HAP-1 (cell line): Measurements from ENCODE around the gene HOTAIR.

ENCODE experiments used
- DNase-seq, 2 experiments: peaks; one replicate each; pipeline ENCODE4 v3.0.0-alpha.2; 2016 to 2020; ENCODE audit warnings: low spot score in 2 of 2
- H3K27me3 ChIP-seq: fragments of 250-450 bp; sonication (Bioruptor Pico); 2 replicates; pipeline ENCODE4 v1.5.1; 2020; ENCODE audit warnings: low read depth, mild to moderate bottlenecking, moderate library complexity
- H3K36me3 ChIP-seq: fragments of 250-450 bp; sonication (Bioruptor Pico); replicated peaks from 2 replicates; pipeline ENCODE4 v1.5.1; 2020; ENCODE audit warnings: mild to moderate bottlenecking
- H3K4me1 ChIP-seq: fragments of 250-450 bp; sonication (Bioruptor Pico); 2 replicates; pipeline ENCODE4 v1.5.1; 2020; ENCODE audit warnings: mild to moderate bottlenecking
- H3K4me3 ChIP-seq: fragments of 250-450 bp; sonication (Bioruptor Pico); 2 replicates; pipeline ENCODE4 v1.5.1; 2020; ENCODE audit warnings: mild to moderate bottlenecking, moderate library complexity
- H3K9me3 ChIP-seq: fragments of 250-450 bp; sonication (Bioruptor Pico); 2 replicates; pipeline ENCODE4 v1.5.1; 2020; ENCODE audit warnings: mild to moderate bottlenecking, moderate library complexity
- in situ Hi-C: fragments of 300-500 bp; cut with MboI; formaldehyde crosslinking; loops from 3 replicates; pipeline ENCODE4 v1.14.3; 2020; ENCODE audit warnings: low sequenced_read_pairs, inconsistent platforms, mixed read lengths

HOTAIR gene

DNA sequence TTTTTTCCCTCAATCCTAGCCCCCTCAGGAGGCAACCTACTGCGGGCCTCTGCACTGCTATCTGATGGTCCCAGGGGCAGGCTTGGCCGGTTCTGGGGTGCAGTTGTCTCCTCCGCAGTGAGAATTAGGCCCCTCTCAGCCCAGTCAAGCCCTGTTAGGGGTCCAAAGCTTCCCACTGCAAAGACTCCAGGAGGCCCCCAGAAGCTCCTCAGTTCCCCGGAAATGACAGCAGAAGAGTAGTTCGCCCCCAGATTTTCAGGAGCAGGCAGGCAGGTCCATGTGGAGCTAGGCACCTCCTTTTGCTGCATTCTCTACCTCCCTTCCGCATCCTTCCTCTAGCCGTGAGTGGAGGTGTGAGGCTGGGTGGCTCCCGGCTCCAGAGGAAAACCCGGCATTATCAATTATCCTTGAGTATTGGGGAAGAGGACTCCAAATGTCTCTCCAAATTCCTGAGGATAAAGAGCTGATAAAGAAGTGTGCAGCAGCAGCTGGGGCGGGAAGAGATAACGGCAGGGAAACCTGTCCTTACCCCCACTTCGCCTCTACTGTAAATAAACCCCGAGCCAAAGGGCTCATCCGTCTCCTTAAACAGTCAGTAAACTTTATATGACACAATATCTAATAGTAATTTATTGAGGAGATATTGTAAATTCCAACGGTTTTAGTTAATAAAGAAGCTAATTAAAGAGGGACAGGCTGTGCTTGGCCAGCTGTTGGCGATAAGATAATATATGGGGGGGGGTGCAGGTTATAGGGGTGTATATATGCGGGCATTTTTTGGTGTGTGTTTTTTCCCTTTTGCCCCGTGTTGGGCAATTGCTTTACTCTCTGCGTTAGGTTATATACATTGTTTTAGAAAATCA, 20.7 kb downstream of the HOTAIR start:
- Histone ChIP-seq H3K9me3 (no peaks in the 10 kb centered on the region), H3K27me3 (peaks cover 19% of the 10 kb centered on the region), H3K4me3 (no peak overlapping the region), H3K4me1 (peaks cover 8% of the 10 kb centered on the region), H3K36me3 (no peaks in the 10 kb centered on the region)
- DNase-seq = no peak
- in situ Hi-C loops = no loop called here

GRCh38 chr12:53952871-53953734, 21.7 kb downstream of the HOTAIR start:
- H3K4me1 ChIP-seq = peaks cover 8% of the 10 kb centered on the region
- DNase-seq = peak; percentile 21 to 76
- peaks cover 17% of the 10 kb centered on the region for H3K27me3 ChIP-seq
- no peaks in the 10 kb centered on the region for H3K9me3 ChIP-seq
- no peaks in the 10 kb centered on the region for H3K36me3 ChIP-seq
- in situ Hi-C loops = no loop called here
- H3K4me3 ChIP-seq = no peak overlapping the region

DNA sequence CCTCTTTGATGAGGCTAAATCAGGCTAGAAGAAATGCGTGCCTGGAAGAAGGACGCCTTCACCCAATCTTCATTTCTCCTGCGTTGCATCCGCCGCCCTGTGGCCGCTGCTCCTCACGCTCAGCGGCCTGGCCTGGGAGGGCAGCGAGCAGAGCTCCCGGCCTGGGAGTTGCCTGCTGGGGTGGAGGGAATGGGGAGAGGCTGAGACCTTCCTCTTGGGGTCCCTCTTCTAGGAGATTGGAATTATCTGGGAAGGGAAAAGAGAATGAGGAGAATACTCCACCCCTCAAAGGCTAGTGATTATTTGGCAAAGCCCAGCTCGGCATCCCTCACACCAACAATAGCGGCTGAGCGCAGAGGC, 22.4 kb downstream of the HOTAIR start:
- peaks cover 17% of the 10 kb centered on the region for H3K27me3 ChIP-seq

GRCh38 chr12:53951577-53952334, 23.0 kb downstream of the HOTAIR start:
- in situ Hi-C loops = no loop called here
- peaks cover 12% of the 10 kb centered on the region for H3K27me3 ChIP-seq

More for the DNA sequence above, 22.4 kb downstream of the HOTAIR start:
- no peak overlapping the region for H3K4me3 ChIP-seq
- in situ Hi-C loops = no loop called here
- peaks cover 8% of the 10 kb centered on the region for H3K4me1 ChIP-seq
- no peak for DNase-seq
- no peaks in the 10 kb centered on the region for H3K9me3 ChIP-seq
- no peaks in the 10 kb centered on the region for H3K36me3 ChIP-seq

GRCh38 chr12:53950789-53951576, 23.8 kb downstream of the HOTAIR start:
- DNase-seq = no peak
- H3K36me3 ChIP-seq = no peaks in the 10 kb centered on the region; the same call in 1 of the 2 replicates
- H3K9me3 ChIP-seq = no peaks in the 10 kb centered on the region
- H3K4me3 ChIP-seq = no peak overlapping the region
- H3K4me1 ChIP-seq = peaks cover 8% of the 10 kb centered on the region
- in situ Hi-C loops = no loop called here
- H3K27me3 ChIP-seq = peaks cover 6% of the 10 kb centered on the region

More at GRCh38 chr12:53951577-53952334, 23.0 kb downstream of the HOTAIR start:
- Histone ChIP-seq H3K36me3 (no peaks in the 10 kb centered on the region), H3K9me3 (no peaks in the 10 kb centered on the region), H3K4me3 (no peak overlapping the region), H3K4me1 (peaks cover 8% of the 10 kb centered on the region)
- DNase-seq = no peak

GRCh38 chr12:53950437-53950773, 24.3 kb downstream of the HOTAIR start:
- DNase-seq = no peak
- no peak overlapping the region for H3K4me3 ChIP-seq
- in situ Hi-C loops = no loop called here
- peaks cover under 1% of the 10 kb centered on the region; the same call in 1 of the 2 replicates for H3K27me3 ChIP-seq
- H3K4me1 ChIP-seq = peaks cover 8% of the 10 kb centered on the region
- H3K9me3 ChIP-seq = no peaks in the 10 kb centered on the region
- no peaks in the 10 kb centered on the region; the same call in 1 of the 2 replicates for H3K36me3 ChIP-seq

DNA sequence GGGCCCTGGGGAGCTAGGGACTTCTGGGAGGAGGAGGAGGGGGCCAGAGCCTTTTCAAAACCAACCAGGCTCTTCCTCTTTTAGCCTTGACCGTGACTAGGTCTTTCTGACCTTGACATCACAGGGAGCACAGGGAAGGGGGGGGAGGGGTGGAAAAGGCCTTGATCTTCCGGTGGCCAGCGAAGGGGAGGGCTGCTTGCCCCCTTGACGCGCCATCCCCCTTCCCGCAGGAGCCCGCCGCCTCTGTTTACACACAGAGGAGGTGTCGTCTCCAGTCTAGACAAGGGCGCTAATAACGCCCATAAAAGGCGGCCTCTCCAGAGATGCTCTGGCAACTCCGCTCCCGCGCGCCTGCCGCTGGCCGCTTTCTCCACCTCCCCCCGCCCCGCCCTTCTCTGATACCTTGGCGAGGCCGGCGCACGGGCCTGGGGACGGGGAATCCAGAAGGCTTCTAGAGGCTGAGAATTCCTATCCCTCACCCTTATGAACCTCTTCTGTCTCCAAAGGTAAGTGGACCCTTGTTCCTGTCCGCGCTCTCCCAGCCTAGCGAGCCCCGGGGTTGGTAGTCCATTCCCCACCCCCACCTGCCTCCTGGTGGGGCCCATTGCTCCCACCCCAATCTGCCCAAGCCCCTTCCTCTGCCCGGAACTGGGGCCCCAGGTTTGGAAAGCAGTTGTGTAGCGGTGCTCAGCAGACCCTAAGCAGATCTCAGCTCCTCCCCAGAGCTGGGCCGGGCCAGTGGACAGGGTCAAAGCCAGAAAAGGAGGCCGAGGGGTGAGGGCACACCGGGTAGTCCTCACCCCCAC, 24.9 kb downstream of the HOTAIR start:
- Histone ChIP-seq H3K4me1 (peaks cover 8% of the 10 kb centered on the region), H3K27me3 (no peaks in the 10 kb centered on the region), H3K36me3 (no peaks in the 10 kb centered on the region; the same call in 1 of the 2 replicates), H3K4me3 (no peak overlapping the region), H3K9me3 (no peaks in the 10 kb centered on the region)
- DNase-seq = no peak
- in situ Hi-C loops = no loop called here

GRCh38 chr12:53948650-53949593, 25.8 kb downstream of the HOTAIR start:
- Histone ChIP-seq H3K36me3 (no peaks in the 10 kb centered on the region; the same call in 1 of the 2 replicates), H3K4me3 (no peak overlapping the region), H3K4me1 (peaks cover 8% of the 10 kb centered on the region), H3K9me3 (no peaks in the 10 kb centered on the region), H3K27me3 (no peaks in the 10 kb centered on the region)
- in situ Hi-C loops = no loop called here
- DNase-seq = no peak

DNA sequence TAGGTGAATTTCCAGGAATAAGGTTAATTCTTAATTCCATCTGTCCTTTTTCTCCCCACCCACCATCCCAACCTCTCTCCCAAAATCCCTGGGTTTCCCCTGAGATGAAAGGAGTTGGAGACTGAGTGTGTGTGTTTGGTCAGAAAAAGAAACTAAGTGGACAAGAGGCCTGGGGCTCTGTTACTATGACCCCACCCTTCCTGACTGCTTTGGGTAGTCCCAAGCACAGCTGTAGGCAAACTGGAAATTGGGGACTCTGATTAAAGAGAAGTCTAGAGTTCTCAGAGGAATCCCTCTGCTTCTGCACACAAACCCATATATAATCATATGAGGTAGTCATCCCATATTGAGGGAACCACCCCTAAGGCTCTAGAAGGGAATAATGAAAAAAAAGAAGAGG, 27.0 kb downstream of the HOTAIR start:
- DNase-seq = no peak
- Histone ChIP-seq H3K9me3 (no peaks in the 10 kb centered on the region), H3K4me3 (no peak overlapping the region), H3K27me3 (no peaks in the 10 kb centered on the region), H3K36me3 (no peaks in the 10 kb centered on the region; the same call in 1 of the 2 replicates), H3K4me1 (peaks cover 3% of the 10 kb centered on the region; the same call in 1 of the 2 replicates)
- in situ Hi-C loops = no loop called here

- in situ Hi-C loops = no loop called here
- no peaks in the 10 kb centered on the region for H3K27me3 ChIP-seq
- H3K4me1 ChIP-seq = peaks cover 14% of the 10 kb centered on the region
- no peaks in the 10 kb centered on the region for H3K9me3 ChIP-seq
- no peak for DNase-seq
- no peaks in the 10 kb centered on the region; the same call in 1 of the 2 replicates for H3K36me3 ChIP-seq
- H3K4me3 ChIP-seq = no peak overlapping the region
These were observed 29.6 kb downstream of the HOTAIR start for GRCh38 chr12:53944907-53945847.

- Histone ChIP-seq H3K4me3 (no peak overlapping the region), H3K36me3 (no peaks in the 10 kb centered on the region; the same call in 1 of the 2 replicates), H3K4me1 (peaks cover 18% of the 10 kb centered on the region), H3K27me3 (no peaks in the 10 kb centered on the region), H3K9me3 (no peaks in the 10 kb centered on the region)
- DNase-seq = no peak
- in situ Hi-C loops = no loop called here
These were observed 30.5 kb downstream of the HOTAIR start for GRCh38 chr12:53944209-53944608.
